HEK293 (cell line): Measurements from ENCODE around the gene ECT2L.

Source experiments
- CTCF ChIA-PET: fragments of 350-600 bp; formaldehyde crosslinking; extraction: SDS; loops from one replicate; lab custom pipeline; 2021; ENCODE audit warnings: antibody characterized with exemption; lab: Yijun Ruan, JAX
- POLR2A ChIA-PET: fragments of 300-600 bp; formaldehyde crosslinking; extraction: SDS; loops from one replicate; lab custom pipeline; 2020; ENCODE audit warnings: antibody characterized with exemption, inconsistent platforms; lab: Yijun Ruan, JAX
- H3K27ac ChIP-seq: fragments of 200-500 bp; sonication (Bioruptor generic); 2 replicates; pipeline ENCODE4 v1.5.1; 2014; ENCODE audit warnings: low read depth, low read length, control low read depth, inconsistent platforms; ENCODE audit errors: extremely low read depth
- H3K36me3 ChIP-seq, 2 experiments: fragments of 200-500 bp in 1 of 2; sonication (Bioruptor generic) in 1 of 2; 1 replicate in 1 of 2; 2 replicates in 1 of 2; pipeline ENCODE4 v1.5.1; 2014 to 2017; ENCODE audit warnings: inconsistent platforms in 2 of 2, low read length in 2 of 2; ENCODE audit not compliant: control insufficient read depth in 2 of 2, insufficient read depth in 1 of 2
- H3K4me1 ChIP-seq: fragments of 200-500 bp; sonication (Bioruptor generic); 2 replicates; pipeline ENCODE4 v1.5.1; 2014; ENCODE audit warnings: mild to moderate bottlenecking, low read length, inconsistent platforms; ENCODE audit not compliant: control insufficient read depth, insufficient read depth
- H3K4me3 ChIP-seq: 2 replicates; pipeline ENCODE4 v1.5.1; 2011; ENCODE audit warnings: low read depth, mild to moderate bottlenecking, control low read depth, low read length, moderate library complexity
- H3K9me3 ChIP-seq: fragments of 200-500 bp; sonication (Bioruptor generic); 2 replicates; pipeline ENCODE4 v1.5.1; 2014; ENCODE audit warnings: low read depth, low read length, inconsistent platforms; ENCODE audit not compliant: control insufficient read depth, insufficient read depth
- GLI4 ChIP-seq: fragments of 450-650 bp; formaldehyde crosslinking; IDR thresholded peaks from 2 replicates; pipeline ENCODE4 v1.5.1; 2016; ENCODE audit warnings: missing biosample characterization, missing genetic modification characterization
- KLF10 ChIP-seq: fragments of 450-650 bp; IDR thresholded peaks from 2 replicates; pipeline ENCODE4 v1.5.1; 2018; ENCODE audit warnings: missing biosample characterization, mild to moderate bottlenecking, missing genetic modification characterization
- MYNN ChIP-seq: fragments of 450-650 bp; formaldehyde crosslinking; IDR thresholded peaks from 2 replicates; pipeline ENCODE4 v1.5.1; 2016; ENCODE audit warnings: missing biosample characterization, missing genetic modification characterization, borderline replicate concordance
- PATZ1 ChIP-seq: fragments of 450-650 bp; formaldehyde crosslinking; IDR thresholded peaks from 2 replicates; pipeline ENCODE4 v1.5.1; 2016; ENCODE audit warnings: missing biosample characterization, missing genetic modification characterization
- ZNF169 ChIP-seq: fragments of 450-650 bp; formaldehyde crosslinking; IDR thresholded peaks from 2 replicates; pipeline ENCODE4 v1.5.1; 2016; ENCODE audit warnings: missing biosample characterization, missing genetic modification characterization
- ZNF175 ChIP-seq: fragments of 450-650 bp; formaldehyde crosslinking; IDR thresholded peaks from 2 replicates; pipeline ENCODE4 v1.5.1; 2016; ENCODE audit warnings: missing biosample characterization, missing genetic modification characterization
- ZNF449 ChIP-seq: fragments of 450-650 bp; formaldehyde crosslinking; IDR thresholded peaks from 2 replicates; pipeline ENCODE4 v1.5.1; 2017; ENCODE audit warnings: missing biosample characterization, mild to moderate bottlenecking, missing genetic modification characterization, moderate library complexity
- ZNF521 ChIP-seq: fragments of 450-650 bp; formaldehyde crosslinking; IDR thresholded peaks from 2 replicates; pipeline ENCODE4 v1.5.1; 2017; ENCODE audit warnings: missing biosample characterization, mild to moderate bottlenecking, missing genetic modification characterization
- ZNF549 ChIP-seq: fragments of 450-650 bp; IDR thresholded peaks from 2 replicates; pipeline ENCODE4 v1.5.1; 2018; ENCODE audit warnings: missing biosample characterization, missing genetic modification characterization, mild to moderate bottlenecking, inconsistent platforms, moderate library complexity
- ZNF626 ChIP-seq: fragments of 450-650 bp; sonication (Bioruptor Pico); formaldehyde crosslinking; IDR thresholded peaks from 2 replicates; pipeline ENCODE4 v1.5.1; 2018; ENCODE audit warnings: missing biosample characterization, missing genetic modification characterization, inconsistent platforms
- TF ChIP-seq, protein P1 (sequence below): fragments of 450-650 bp; formaldehyde crosslinking; IDR thresholded peaks from 2 replicates; pipeline ENCODE4 v1.5.1; 2016; ENCODE audit warnings: missing biosample characterization, missing genetic modification characterization, low read depth

The ECT2L gene

DNA sequence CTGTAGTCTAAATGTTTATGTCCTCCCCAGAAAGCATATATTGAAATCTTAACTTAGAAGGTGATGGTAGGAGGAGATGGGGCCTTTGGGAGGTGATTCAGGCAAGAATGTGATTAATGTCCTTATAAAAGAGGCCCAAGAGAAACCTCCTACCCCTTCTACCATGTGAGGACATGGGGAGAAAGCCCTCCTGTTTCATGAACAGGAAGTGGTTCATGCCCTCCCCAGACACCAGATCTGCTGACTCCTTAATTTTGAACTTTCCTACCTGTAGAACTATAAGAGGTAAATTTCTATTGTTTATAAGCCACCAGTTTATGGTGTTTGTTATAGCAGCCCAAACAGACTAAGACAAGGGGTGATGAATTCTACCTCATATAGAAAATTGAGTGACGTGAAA, 8.7 kb upstream of the ECT2L start (continued):
- TF ChIP-seq ZNF449 (tag by site-specific recombination) = no peak
- TF ChIP-seq ZNF169 (tag by site-specific recombination) = no peak
- TF ChIP-seq KLF10 = no peak
- no peak for TF ChIP-seq ZNF521
- TF ChIP-seq, all 188 proteins: peak for 0

- Histone ChIP-seq H3K27ac (no peak overlapping the region), H3K4me3 (no peak overlapping the region), H3K4me1 (no peaks in the 10 kb centered on the region), H3K36me3 (peaks cover 0 to 6% of the 10 kb centered on the region in 2 experiments; a peak in 2 of 3 replicates), H3K9me3 (no peaks in the 10 kb centered on the region)
- TF ChIP-seq ZNF175 (no peak), GLI4 (tag by site-specific recombination) (no peak)
- ChIA-PET CTCF (interaction anchor here (0.6 to 1.0 kb wide), 2 partner anchors 11 to 19 kb away, joined by 3 to 4 read pairs; no protein-coding TSS in a partner anchor), POLR2A (no interaction called here)
These were observed 884 bp downstream of the ECT2L start for GRCh38 chr6:138796771-138797170.

- Histone ChIP-seq H3K36me3 (peaks cover 0 to 1% of the 10 kb centered on the region in 2 experiments; a peak in 1 of 3 replicates), H3K4me1 (no peaks in the 10 kb centered on the region), H3K9me3 (no peaks in the 10 kb centered on the region), H3K4me3 (no peak overlapping the region), H3K27ac (no peak overlapping the region)
- TF ChIP-seq, protein P1, sequence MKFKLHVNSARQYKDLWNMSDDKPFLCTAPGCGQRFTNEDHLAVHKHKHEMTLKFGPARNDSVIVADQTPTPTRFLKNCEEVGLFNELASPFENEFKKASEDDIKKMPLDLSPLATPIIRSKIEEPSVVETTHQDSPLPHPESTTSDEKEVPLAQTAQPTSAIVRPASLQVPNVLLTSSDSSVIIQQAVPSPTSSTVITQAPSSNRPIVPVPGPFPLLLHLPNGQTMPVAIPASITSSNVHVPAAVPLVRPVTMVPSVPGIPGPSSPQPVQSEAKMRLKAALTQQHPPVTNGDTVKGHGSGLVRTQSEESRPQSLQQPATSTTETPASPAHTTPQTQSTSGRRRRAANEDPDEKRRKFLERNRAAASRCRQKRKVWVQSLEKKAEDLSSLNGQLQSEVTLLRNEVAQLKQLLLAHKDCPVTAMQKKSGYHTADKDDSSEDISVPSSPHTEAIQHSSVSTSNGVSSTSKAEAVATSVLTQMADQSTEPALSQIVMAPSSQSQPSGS = peak; percentile 67
- TF ChIP-seq ZNF626 (tag by site-specific recombination) = no peak
- ChIA-PET POLR2A (no interaction called here), CTCF (interaction anchor here (1.0 kb wide), 1 partner anchor 18 kb away, joined by 4 read pairs; no protein-coding TSS in a partner anchor)
These were observed 2.0 kb downstream of the ECT2L start for GRCh38 chr6:138797806-138798446.

GRCh38 chr6:138800377-138801150, 4.7 kb downstream of the ECT2L start:
- H3K27ac ChIP-seq = no peak overlapping the region
- H3K4me3 ChIP-seq = no peak overlapping the region
- H3K4me1 ChIP-seq = no peaks in the 10 kb centered on the region
- H3K9me3 ChIP-seq = no peaks in the 10 kb centered on the region
- ChIA-PET CTCF (interaction anchor here (0.6 to 1.9 kb wide), 3 partner anchors 11 to 451 kb away, joined by 4 read pairs; no protein-coding TSS in a partner anchor), POLR2A (interaction anchor here (0.6 kb wide), 1 partner anchor 687 kb away, joined by 3 read pairs; no protein-coding TSS in a partner anchor)
- no peak for TF ChIP-seq MYNN
- TF ChIP-seq ZNF549 (tag by site-specific recombination) = peak; percentile 67; the same call in 1 of the 2 replicates
- no peaks in the 10 kb centered on the region for H3K36me3 ChIP-seq

- TF ChIP-seq PATZ1 (tag by site-specific recombination) = no peak
- no peak overlapping the region for H3K27ac ChIP-seq
- H3K36me3 ChIP-seq = no peaks in the 10 kb centered on the region
- POLR2A ChIA-PET = no interaction called here
- H3K4me3 ChIP-seq = no peak overlapping the region
- H3K4me1 ChIP-seq = no peaks in the 10 kb centered on the region
- CTCF ChIA-PET = interaction anchor here (0.7 to 1.2 kb wide), 2 partner anchors 12 to 179 kb away, joined by 3 read pairs; no protein-coding TSS in a partner anchor
- no peaks in the 10 kb centered on the region for H3K9me3 ChIP-seq
These were observed 7.4 kb downstream of the ECT2L start for GRCh38 chr6:138803331-138803730.
